Common myeloid progenitor, CD34-positive (primary cell): ENCODE results near the gene LYPD6B.

Experiments
- CTCF ChIA-PET: fragments of 350-600 bp; sonication (Branson Sonifier 250); formaldehyde crosslinking; loops from one replicate; lab custom pipeline; 2021; ENCODE audit warnings: antibody characterized with exemption; lab: Charles Lee
- POLR2A ChIA-PET: fragments of 350-600 bp; sonication (Branson Sonifier 250); formaldehyde crosslinking; loops from one replicate; lab custom pipeline; 2021; ENCODE audit warnings: antibody characterized with exemption; lab: Charles Lee
- DNase-seq, 3 donors: peaks; one replicate each; pipeline versions ENCODE4 v3.0.0 to v3.0.0-alpha.2; 2013
- H3K27ac ChIP-seq, 2 experiments: 1 replicate in 1 of 2; 2 replicates in 1 of 2; pipeline ENCODE4 v1.7.0; 2013; ENCODE audit warnings: inconsistent platforms in 2 of 2, low read length in 2 of 2, mild to moderate bottlenecking in 2 of 2, low read depth in 1 of 2, moderate library complexity in 1 of 2; ENCODE audit not compliant: severe bottlenecking in 2 of 2, insufficient read depth in 1 of 2, poor library complexity in 1 of 2
- H3K27me3 ChIP-seq, 5 experiments: replicated peaks in 2 of 5; 1 replicate in 3 of 5; 2 replicates in 2 of 5; pipeline versions ENCODE4 v1.6.1 to v1.7.0; 2013; ENCODE audit warnings: low read length in 4 of 5, mild to moderate bottlenecking in 2 of 5, moderate library complexity in 2 of 5, inconsistent platforms in 1 of 5; ENCODE audit not compliant: insufficient read depth in 5 of 5, control insufficient read depth in 4 of 5
- H3K36me3 ChIP-seq, 4 experiments: 1 replicate in 2 of 4; 2 replicates in 2 of 4; pipeline versions ENCODE4 v1.6.1 to v1.7.0; 2013; ENCODE audit warnings: low read length in 3 of 4, control low read depth in 1 of 4, mild to moderate bottlenecking in 1 of 4; ENCODE audit not compliant: control insufficient read depth in 4 of 4, insufficient read depth in 4 of 4
- H3K4me1 ChIP-seq, 4 experiments: 1 replicate in 3 of 4; 2 replicates in 1 of 4; pipeline versions ENCODE4 v1.6.1 to v1.7.1; 2013; ENCODE audit warnings: low read length in 3 of 4, mild to moderate bottlenecking in 3 of 4, control low read depth in 1 of 4, inconsistent platforms in 1 of 4, moderate library complexity in 1 of 4; ENCODE audit not compliant: control insufficient read depth in 4 of 4, insufficient read depth in 4 of 4; ENCODE audit errors: control extremely low read depth in 1 of 4
- H3K4me3 ChIP-seq, 7 experiments: 1 replicate in 4 of 7; 2 replicates in 3 of 7; pipeline versions ENCODE4 v1.5.1 to v1.7.0; 2013; ENCODE audit warnings: mild to moderate bottlenecking in 7 of 7, low read length in 6 of 7, moderate library complexity in 6 of 7, inconsistent platforms in 2 of 7, low read depth in 2 of 7, control low read depth in 1 of 7; ENCODE audit not compliant: insufficient read depth in 4 of 7, control insufficient read depth in 1 of 7; ENCODE audit errors: extremely low read depth in 1 of 7
- H3K9me3 ChIP-seq, 5 experiments: 1 replicate in 4 of 5; 2 replicates in 1 of 5; pipeline versions ENCODE4 v1.6.1 to v1.7.1; 2013; ENCODE audit warnings: low read length in 4 of 5, mild to moderate bottlenecking in 2 of 5, inconsistent platforms in 1 of 5, low read depth in 1 of 5, moderate library complexity in 1 of 5; ENCODE audit not compliant: control insufficient read depth in 4 of 5, insufficient read depth in 2 of 5; ENCODE audit errors: control extremely low read depth in 1 of 5
- WGBS: methylation state at CpG from one replicate; pipeline ENCODE4 v1.1.5; 2013; ENCODE audit not compliant: insufficient coverage; 5-methylcytosine and 5-hydroxymethylcytosine counted together

Gene LYPD6B

DNA sequence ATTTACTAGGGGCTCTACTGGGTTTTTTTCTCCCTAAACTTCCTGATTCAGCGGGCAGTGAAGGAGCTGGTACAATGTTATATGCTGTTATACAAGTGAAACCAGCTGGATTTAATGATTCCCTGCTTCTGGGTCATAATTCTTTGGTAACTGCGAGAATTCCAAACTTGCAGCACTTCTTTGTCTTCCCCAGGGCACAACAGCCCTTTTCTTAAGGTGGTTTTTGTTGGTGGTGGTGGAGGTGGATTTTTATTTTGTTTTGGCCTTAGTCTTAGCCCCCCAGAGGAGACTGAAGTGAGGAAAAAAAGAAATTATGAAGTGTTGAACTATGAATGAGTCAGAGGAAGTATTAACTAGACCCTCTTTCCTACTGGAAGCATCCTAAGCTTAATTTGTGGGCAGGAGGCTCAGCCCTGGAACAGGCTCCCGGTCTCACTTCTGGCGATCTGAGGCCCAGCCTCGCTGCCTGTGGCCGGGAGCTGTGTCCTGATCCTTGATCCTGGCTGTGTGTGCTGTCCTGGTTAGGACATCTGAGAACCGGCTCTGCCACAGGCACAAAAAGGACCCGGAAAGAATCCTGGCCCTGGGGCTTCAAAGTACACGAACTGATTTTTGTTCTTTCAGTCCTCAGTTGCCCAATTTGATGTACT lies 141.9 kb downstream of the LYPD6B start:
- Histone ChIP-seq H3K36me3 (no peaks in the 10 kb centered on the region), H3K4me3 (no peak overlapping the region), H3K27me3 (no peaks in the 10 kb centered on the region), H3K4me1 (no peaks in the 10 kb centered on the region), H3K27ac (no peak overlapping the region), H3K9me3 (no peaks in the 10 kb centered on the region)
- WGBS, result 88% methylated on average over 8 of the region's 9 CpGs
- ChIA-PET POLR2A (no interaction called here), CTCF (interaction anchor here (0.9 kb wide), 1 partner anchor 136 kb away, joined by 3 read pairs; no protein-coding TSS in a partner anchor)
- DNase-seq, result no peak

DNA sequence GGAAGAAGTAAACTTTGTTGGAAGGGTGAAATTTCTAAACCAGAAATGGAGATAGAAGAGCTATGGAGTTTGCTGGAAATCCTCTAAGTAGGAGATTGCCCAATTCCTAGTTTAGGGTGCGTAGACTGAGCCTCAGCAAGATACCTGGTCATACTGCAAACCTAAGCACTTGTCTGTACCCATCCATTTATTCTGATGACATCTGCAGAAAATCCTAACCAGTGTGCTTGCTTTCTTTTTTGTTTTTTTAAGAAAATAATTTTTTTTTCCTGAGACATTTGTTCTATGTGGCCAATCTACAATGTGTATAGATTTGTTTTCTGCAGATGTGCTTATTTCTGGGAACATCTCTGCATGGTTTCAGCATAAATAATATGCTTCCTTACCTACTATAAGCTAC lies 144.7 kb downstream of the LYPD6B start:
- WGBS, result 100% methylated on average over 1 of the region's 1 CpG
- no peaks in the 10 kb centered on the region for H3K36me3 ChIP-seq
- H3K4me1 ChIP-seq, result no peaks in the 10 kb centered on the region
- no peak for DNase-seq
- no peak overlapping the region for H3K27ac ChIP-seq
- ChIA-PET CTCF (no interaction called here), POLR2A (no interaction called here)
- no peaks in the 10 kb centered on the region for H3K27me3 ChIP-seq
- no peaks in the 10 kb centered on the region for H3K9me3 ChIP-seq
- H3K4me3 ChIP-seq, result no peak overlapping the region

DNA sequence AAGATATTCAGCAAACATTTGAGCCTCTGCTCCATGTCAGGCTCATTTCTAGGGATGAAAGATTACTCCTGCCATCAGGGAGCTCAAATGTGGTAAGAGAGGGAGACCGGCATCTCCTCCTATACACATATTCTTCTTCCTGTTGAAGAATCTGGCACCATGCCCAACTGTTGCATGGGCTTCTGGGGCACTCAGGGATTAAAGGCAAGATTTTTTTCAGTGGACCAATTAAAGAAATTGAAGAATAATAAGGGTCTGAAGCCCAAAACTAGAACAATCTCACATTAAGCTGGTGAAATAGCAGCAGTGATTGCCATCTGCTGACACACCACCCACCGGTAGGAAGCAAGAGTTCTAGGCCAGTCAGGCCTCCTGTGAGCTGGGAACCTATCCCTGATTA lies 146.5 kb downstream of the LYPD6B start:
- no peaks in the 10 kb centered on the region for H3K9me3 ChIP-seq
- 100% methylated on average over 1 of the region's 2 CpGs for WGBS
- H3K27me3 ChIP-seq, result no peaks in the 10 kb centered on the region
- POLR2A ChIA-PET, result no interaction called here
- H3K4me3 ChIP-seq, result no peak overlapping the region
- no peaks in the 10 kb centered on the region for H3K4me1 ChIP-seq
- no peak overlapping the region for H3K27ac ChIP-seq
- CTCF ChIA-PET, result interaction anchor here (1.6 kb wide), 2 partner anchors 11 to 14 kb away, joined by 3 to 4 read pairs; no protein-coding TSS in a partner anchor
- no peaks in the 10 kb centered on the region for H3K36me3 ChIP-seq
- DNase-seq, result peak in 2 of 3 donors; percentile 17

DNA sequence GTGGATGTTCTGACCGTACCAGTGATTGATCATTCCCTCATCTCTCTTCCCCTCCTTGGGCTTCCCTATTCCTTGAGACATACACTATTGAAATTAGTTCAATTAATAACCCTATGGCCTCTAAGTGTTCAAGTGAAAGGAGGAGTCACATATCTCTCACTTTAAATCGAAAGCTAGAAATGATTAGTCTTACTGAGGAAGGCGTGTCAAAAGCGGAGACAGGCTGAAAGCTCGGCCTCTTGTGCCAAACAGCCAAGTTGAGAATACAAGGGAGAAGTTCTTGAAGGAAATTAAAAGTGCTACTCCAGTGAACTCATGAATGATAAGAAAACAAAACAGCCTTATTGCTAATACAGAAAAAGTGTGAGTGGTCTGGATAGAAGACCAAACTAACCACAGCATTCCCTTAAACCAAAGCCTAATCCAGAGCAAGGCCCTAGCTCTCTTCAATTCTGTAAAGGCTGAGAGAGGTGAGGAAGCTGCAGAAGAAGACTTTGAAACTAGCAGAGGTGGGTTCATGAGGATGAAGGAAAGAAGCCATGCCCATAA lies 147.5 kb downstream of the LYPD6B start:
- no peaks in the 10 kb centered on the region for H3K4me1 ChIP-seq
- no peaks in the 10 kb centered on the region for H3K36me3 ChIP-seq
- H3K4me3 ChIP-seq, result no peak overlapping the region
- H3K27ac ChIP-seq, result no peak overlapping the region
- CTCF ChIA-PET, result no interaction called here
- no peak for DNase-seq
- no peaks in the 10 kb centered on the region for H3K27me3 ChIP-seq
- POLR2A ChIA-PET, result no interaction called here
- WGBS, result 100% methylated on average over 3 of the region's 5 CpGs
- no peaks in the 10 kb centered on the region for H3K9me3 ChIP-seq

DNA sequence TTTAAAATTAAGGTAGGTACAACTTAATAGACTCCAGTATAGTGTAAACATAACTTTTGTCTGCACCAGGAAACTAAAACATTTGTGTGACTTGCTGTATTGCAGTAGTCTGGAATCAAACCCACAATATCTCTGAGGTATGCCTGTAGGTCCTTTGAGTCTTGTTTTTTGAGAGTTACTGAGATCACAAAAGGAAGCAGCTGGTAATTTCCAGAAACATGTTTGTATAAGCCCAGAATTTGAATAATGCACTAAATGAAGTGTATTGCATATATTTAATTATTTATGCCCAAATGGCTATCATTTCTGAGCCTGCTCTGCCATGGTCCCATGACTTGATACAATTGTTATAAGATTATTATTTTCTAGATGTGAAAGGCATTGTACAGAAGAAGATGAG lies 148.6 kb downstream of the LYPD6B start:
- no peak overlapping the region for H3K4me3 ChIP-seq
- H3K27ac ChIP-seq, result no peak overlapping the region
- POLR2A ChIA-PET, result no interaction called here
- no peaks in the 10 kb centered on the region for H3K4me1 ChIP-seq
- H3K9me3 ChIP-seq, result no peaks in the 10 kb centered on the region
- H3K36me3 ChIP-seq, result no peaks in the 10 kb centered on the region
- DNase-seq, result peak in 2 of 3 donors; percentile 3 to 33
- H3K27me3 ChIP-seq, result no peaks in the 10 kb centered on the region
- CTCF ChIA-PET, result no interaction called here

DNA sequence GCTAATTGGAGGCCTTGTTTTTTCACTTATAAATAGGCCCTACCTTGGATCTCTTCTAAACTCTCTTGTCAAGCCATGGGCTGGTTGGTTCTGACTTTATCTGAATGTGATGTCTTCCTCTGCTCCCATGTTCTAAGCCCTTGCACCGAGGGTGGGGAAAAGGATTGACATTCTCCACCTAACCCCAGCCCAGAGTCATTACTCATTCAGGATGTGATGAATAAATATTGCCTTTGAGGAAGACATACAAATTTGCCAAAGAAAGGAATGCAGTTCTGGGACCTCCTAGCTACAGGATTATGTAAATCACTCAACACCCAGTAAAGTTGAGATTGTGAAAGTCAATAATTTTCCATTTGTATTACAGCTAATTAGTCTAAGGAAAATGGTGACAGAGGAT lies 149.8 kb downstream of the LYPD6B start:
- DNase-seq, result no peak
- CTCF ChIA-PET, result no interaction called here

DNA sequence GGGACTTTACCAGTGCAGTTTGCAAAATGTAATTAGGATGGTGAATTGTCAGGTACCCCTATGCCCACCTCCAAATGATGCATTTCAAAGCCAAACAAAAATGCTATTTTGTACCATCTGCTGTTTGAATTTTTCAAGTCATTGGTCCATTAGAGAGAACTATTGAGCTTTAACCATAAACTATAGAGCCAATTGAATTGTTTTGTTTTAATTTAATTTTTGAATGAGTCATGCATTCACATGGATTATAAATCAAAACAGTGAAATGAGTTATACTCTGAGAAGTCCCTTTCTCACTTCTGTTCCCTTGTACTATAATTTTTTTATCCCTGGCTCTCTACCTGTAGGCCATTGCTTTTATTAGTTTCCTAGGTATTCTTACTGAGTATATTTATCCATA lies 151.3 kb downstream of the LYPD6B start:
- H3K4me1 ChIP-seq, result no peaks in the 10 kb centered on the region
- DNase-seq, result no peak
- peaks cover 0 to 1% (median 0%) of the 10 kb centered on the region in 5 experiments for H3K27me3 ChIP-seq
- no peaks in the 10 kb centered on the region for H3K36me3 ChIP-seq
- H3K4me3 ChIP-seq, result no peak overlapping the region
- CTCF ChIA-PET, result interaction anchor here (1.4 kb wide), 1 partner anchor 14 kb away, joined by 3 read pairs; no protein-coding TSS in a partner anchor
- POLR2A ChIA-PET, result no interaction called here
- H3K27ac ChIP-seq, result no peak overlapping the region
- no peaks in the 10 kb centered on the region for H3K9me3 ChIP-seq

More for the DNA sequence above, 149.8 kb downstream of the LYPD6B start:
- no CpG with 5 or more reads among the region's 1 CpG for WGBS
- H3K27ac ChIP-seq, result no peak overlapping the region
- no peaks in the 10 kb centered on the region for H3K36me3 ChIP-seq
- H3K4me1 ChIP-seq, result no peaks in the 10 kb centered on the region
- POLR2A ChIA-PET, result no interaction called here
- no peaks in the 10 kb centered on the region for H3K27me3 ChIP-seq
- no peak overlapping the region for H3K4me3 ChIP-seq
- H3K9me3 ChIP-seq, result no peaks in the 10 kb centered on the region
